HepG2 (cell line): ENCODE results near the gene SLC35D2. TPM values are rescaled to one million over a fixed set of nuclear protein-coding genes. Genes with fewer than 3 reads are reported as not detected.

ENCODE experiments used
- KDM6A ChIP-seq: IDR thresholded peaks from 2 replicates; pipeline ENCODE4 v1.6.1; 2016; ENCODE audit warnings: low read depth
- MIER2 ChIP-seq: IDR thresholded peaks from 2 replicates; pipeline ENCODE4 v1.6.1; 2016; ENCODE audit warnings: missing biosample characterization, missing genetic modification reagents
- ZBTB7A ChIP-seq: sonication (generic); formaldehyde crosslinking; IDR thresholded peaks from 2 replicates; pipeline ENCODE4 v1.8.0; 2022; ENCODE audit warnings: mild to moderate bottlenecking, missing genetic modification reagents
- ZFP41 ChIP-seq: sonication (generic); formaldehyde crosslinking; IDR thresholded peaks from 2 replicates; pipeline ENCODE4 v1.4.0; 2020; ENCODE audit warnings: mild to moderate bottlenecking, missing genetic modification reagents, borderline replicate concordance
- ZNF207 ChIP-seq: fragments of 450-650 bp; IDR thresholded peaks from 2 replicates; pipeline ENCODE4 v1.6.1; 2016; ENCODE audit warnings: antibody characterized with exemption, borderline replicate concordance
- ZNF333 ChIP-seq: sonication (generic); formaldehyde crosslinking; IDR thresholded peaks from 2 replicates; pipeline ENCODE4 v1.4.0; 2020; ENCODE audit warnings: mild to moderate bottlenecking, missing genetic modification reagents, borderline replicate concordance
- ZNF629 ChIP-seq: sonication (generic); formaldehyde crosslinking; conservative IDR thresholded peaks from 2 replicates; pipeline ENCODE4 v1.5.0; 2020; ENCODE audit warnings: missing genetic modification reagents
- ZSCAN25 ChIP-seq: sonication (generic); formaldehyde crosslinking; IDR thresholded peaks from 2 replicates; pipeline ENCODE4 v1.8.0; 2022; ENCODE audit warnings: mild to moderate bottlenecking, missing genetic modification reagents
- polyA plus RNA-seq, 8 experiments: library from polyadenylated mRNA; depleted of rRNA in 3 of 8; stranded (reverse) in 7 of 8; unstranded in 1 of 8; fragments of >200 nt; fragmentation: Illumina TruSeq in 4 of 8; extraction: Trizol in 4 of 8; gene quantifications; 2 replicates each; pipeline versions ENCODE4 v1.2.1 to v1.2.3, GENCODE V29; 2011 to 2016; ENCODE audit warnings: low read depth in 4 of 8, missing spikeins in 1 of 8, mixed read lengths in 1 of 8; ENCODE audit not compliant: insufficient read depth in 1 of 8
- total RNA-seq, 5 experiments: library from RNA; depleted of rRNA; stranded (reverse); fragments of >200 nt; fragmentation: Illumina TruSeq; extraction: Trizol; gene quantifications; 2 replicates each; pipeline ENCODE4 v1.2.3, GENCODE V29; 2016; ENCODE audit warnings: low read depth in 1 of 5
- TF ChIP-seq, protein P1 (sequence below): sonication (generic); formaldehyde crosslinking; IDR thresholded peaks from 2 replicates; pipeline ENCODE4 v1.5.0; 2020; ENCODE audit warnings: missing genetic modification reagents
- TF ChIP-seq, protein P2 (sequence below), 2 experiments: sonication (generic) in 1 of 2; formaldehyde crosslinking in 1 of 2; IDR thresholded peaks; 2 replicates each; pipeline versions ENCODE4 v1.6.1 to v1.9.0; 2014 to 2022; ENCODE audit warnings: antibody characterized with exemption in 1 of 2, borderline replicate concordance in 1 of 2, inconsistent platforms in 1 of 2, low read depth in 1 of 2, missing genetic modification reagents in 1 of 2
- TF ChIP-seq, protein P3 (sequence below): sonication (generic); formaldehyde crosslinking; IDR thresholded peaks from 2 replicates; pipeline ENCODE4 v1.4.0; 2020; ENCODE audit warnings: missing genetic modification reagents, borderline replicate concordance
- TF ChIP-seq, protein P4 (sequence below): IDR thresholded peaks from 2 replicates; pipeline ENCODE4 v1.6.1; 2016
- TF ChIP-seq, protein P5 (sequence below): sonication (generic); formaldehyde crosslinking; conservative IDR thresholded peaks from 2 replicates; pipeline ENCODE4 v1.4.0; 2020; ENCODE audit warnings: missing genetic modification reagents

Gene SLC35D2
- total and polyA plus RNA-seq, 2 of the 13 experiments (the other 11 are each of a cell fraction or from before 2014, with no cell fraction given) = 96.2 to 103 TPM

DNA sequence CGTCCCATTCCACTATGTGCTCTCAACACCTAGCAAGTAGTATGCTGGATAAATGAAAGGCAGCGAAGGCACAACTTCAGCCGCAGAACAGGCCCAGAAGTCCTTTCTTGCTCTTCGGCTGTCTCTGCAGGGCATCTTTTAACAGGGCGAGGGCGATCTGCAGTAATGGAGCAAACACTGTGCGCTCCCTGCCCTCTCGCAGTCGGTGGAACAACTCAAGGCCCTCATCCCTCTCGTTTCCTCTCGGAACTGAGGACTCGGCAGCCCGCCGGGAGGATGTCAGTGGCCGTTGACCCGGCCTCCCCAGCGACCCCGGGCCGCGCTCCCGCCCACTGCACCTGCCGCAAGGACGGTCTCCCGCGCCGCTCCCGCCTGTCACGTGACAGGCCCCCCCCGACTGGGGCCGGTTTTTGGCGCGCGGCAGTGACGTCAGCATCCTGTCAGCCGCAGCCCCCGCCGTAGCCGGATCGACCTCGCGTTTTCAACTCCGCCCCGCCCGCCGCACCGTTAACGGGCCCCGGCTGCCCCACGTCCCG lies 33.6 kb upstream of the SLC35D2 start (continued):
- TF ChIP-seq, protein P1, sequence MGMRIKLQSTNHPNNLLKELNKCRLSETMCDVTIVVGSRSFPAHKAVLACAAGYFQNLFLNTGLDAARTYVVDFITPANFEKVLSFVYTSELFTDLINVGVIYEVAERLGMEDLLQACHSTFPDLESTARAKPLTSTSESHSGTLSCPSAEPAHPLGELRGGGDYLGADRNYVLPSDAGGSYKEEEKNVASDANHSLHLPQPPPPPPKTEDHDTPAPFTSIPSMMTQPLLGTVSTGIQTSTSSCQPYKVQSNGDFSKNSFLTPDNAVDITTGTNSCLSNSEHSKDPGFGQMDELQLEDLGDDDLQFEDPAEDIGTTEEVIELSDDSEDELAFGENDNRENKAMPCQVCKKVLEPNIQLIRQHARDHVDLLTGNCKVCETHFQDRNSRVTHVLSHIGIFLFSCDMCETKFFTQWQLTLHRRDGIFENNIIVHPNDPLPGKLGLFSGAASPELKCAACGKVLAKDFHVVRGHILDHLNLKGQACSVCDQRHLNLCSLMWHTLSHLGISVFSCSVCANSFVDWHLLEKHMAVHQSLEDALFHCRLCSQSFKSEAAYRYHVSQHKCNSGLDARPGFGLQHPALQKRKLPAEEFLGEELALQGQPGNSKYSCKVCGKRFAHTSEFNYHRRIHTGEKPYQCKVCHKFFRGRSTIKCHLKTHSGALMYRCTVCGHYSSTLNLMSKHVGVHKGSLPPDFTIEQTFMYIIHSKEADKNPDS = no peak
- TF ChIP-seq KDM6A (CRISPR knock-in tag) (no peak), ZNF629 (CRISPR knock-in tag) (0 out of 2 replicates have a peak, but pooled peaks have one; percentile 3), ZBTB7A (no peak), ZNF333 (CRISPR knock-in tag) (peak; percentile 85; the same call in 1 of the 2 replicates), ZNF207 (no peak), ZSCAN25 (0 out of 2 replicates have a peak, but pooled peaks have one; percentile 70), MIER2 (CRISPR knock-in tag) (no peak), ZFP41 (CRISPR knock-in tag) (0 out of 2 replicates have a peak, but pooled peaks have one; percentile 40)
- TF ChIP-seq, protein P2, sequence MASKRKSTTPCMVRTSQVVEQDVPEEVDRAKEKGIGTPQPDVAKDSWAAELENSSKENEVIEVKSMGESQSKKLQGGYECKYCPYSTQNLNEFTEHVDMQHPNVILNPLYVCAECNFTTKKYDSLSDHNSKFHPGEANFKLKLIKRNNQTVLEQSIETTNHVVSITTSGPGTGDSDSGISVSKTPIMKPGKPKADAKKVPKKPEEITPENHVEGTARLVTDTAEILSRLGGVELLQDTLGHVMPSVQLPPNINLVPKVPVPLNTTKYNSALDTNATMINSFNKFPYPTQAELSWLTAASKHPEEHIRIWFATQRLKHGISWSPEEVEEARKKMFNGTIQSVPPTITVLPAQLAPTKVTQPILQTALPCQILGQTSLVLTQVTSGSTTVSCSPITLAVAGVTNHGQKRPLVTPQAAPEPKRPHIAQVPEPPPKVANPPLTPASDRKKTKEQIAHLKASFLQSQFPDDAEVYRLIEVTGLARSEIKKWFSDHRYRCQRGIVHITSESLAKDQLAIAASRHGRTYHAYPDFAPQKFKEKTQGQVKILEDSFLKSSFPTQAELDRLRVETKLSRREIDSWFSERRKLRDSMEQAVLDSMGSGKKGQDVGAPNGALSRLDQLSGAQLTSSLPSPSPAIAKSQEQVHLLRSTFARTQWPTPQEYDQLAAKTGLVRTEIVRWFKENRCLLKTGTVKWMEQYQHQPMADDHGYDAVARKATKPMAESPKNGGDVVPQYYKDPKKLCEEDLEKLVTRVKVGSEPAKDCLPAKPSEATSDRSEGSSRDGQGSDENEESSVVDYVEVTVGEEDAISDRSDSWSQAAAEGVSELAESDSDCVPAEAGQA (IDR thresholded peaks at IDR 0.05; ENCODE audit: low read depth) = peak; percentile 80
- TF ChIP-seq, protein P2 (CRISPR knock-in tag; IDR thresholded peaks at IDR 0.05; ENCODE audit: borderline replicate concordance) = no peak
- TF ChIP-seq, protein P3, sequence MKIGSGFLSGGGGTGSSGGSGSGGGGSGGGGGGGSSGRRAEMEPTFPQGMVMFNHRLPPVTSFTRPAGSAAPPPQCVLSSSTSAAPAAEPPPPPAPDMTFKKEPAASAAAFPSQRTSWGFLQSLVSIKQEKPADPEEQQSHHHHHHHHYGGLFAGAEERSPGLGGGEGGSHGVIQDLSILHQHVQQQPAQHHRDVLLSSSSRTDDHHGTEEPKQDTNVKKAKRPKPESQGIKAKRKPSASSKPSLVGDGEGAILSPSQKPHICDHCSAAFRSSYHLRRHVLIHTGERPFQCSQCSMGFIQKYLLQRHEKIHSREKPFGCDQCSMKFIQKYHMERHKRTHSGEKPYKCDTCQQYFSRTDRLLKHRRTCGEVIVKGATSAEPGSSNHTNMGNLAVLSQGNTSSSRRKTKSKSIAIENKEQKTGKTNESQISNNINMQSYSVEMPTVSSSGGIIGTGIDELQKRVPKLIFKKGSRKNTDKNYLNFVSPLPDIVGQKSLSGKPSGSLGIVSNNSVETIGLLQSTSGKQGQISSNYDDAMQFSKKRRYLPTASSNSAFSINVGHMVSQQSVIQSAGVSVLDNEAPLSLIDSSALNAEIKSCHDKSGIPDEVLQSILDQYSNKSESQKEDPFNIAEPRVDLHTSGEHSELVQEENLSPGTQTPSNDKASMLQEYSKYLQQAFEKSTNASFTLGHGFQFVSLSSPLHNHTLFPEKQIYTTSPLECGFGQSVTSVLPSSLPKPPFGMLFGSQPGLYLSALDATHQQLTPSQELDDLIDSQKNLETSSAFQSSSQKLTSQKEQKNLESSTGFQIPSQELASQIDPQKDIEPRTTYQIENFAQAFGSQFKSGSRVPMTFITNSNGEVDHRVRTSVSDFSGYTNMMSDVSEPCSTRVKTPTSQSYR (CRISPR knock-in tag) = no peak
- TF ChIP-seq, protein P4, sequence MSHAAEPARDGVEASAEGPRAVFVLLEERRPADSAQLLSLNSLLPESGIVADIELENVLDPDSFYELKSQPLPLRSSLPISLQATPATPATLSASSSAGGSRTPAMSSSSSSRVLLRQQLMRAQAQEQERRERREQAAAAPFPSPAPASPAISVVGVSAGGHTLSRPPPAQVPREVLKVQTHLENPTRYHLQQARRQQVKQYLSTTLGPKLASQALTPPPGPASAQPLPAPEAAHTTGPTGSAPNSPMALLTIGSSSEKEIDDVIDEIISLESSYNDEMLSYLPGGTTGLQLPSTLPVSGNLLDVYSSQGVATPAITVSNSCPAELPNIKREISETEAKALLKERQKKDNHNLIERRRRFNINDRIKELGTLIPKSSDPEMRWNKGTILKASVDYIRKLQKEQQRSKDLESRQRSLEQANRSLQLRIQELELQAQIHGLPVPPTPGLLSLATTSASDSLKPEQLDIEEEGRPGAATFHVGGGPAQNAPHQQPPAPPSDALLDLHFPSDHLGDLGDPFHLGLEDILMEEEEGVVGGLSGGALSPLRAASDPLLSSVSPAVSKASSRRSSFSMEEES = peak; percentile 93
- TF ChIP-seq, protein P5, sequence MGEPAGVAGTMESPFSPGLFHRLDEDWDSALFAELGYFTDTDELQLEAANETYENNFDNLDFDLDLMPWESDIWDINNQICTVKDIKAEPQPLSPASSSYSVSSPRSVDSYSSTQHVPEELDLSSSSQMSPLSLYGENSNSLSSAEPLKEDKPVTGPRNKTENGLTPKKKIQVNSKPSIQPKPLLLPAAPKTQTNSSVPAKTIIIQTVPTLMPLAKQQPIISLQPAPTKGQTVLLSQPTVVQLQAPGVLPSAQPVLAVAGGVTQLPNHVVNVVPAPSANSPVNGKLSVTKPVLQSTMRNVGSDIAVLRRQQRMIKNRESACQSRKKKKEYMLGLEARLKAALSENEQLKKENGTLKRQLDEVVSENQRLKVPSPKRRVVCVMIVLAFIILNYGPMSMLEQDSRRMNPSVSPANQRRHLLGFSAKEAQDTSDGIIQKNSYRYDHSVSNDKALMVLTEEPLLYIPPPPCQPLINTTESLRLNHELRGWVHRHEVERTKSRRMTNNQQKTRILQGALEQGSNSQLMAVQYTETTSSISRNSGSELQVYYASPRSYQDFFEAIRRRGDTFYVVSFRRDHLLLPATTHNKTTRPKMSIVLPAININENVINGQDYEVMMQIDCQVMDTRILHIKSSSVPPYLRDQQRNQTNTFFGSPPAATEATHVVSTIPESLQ (CRISPR knock-in tag) = no peak
